NCI-H2107 treated with DMSO at 0.1 percent for 48 hours (cell line): Measurements from ENCODE around the gene ARPC1A.
"Not testable (repeated sequence)": the region's sequence is repeated elsewhere in the genome, so short reads cannot be mapped to it uniquely, and the experiment has no call there.

ENCODE experiments used
- DNase-seq: peaks from one replicate; lab custom pipeline; 2025; ENCODE audit not compliant: unreplicated experiment; lab: John Stamatoyannopoulos, UW

Gene ARPC1A

DNA sequence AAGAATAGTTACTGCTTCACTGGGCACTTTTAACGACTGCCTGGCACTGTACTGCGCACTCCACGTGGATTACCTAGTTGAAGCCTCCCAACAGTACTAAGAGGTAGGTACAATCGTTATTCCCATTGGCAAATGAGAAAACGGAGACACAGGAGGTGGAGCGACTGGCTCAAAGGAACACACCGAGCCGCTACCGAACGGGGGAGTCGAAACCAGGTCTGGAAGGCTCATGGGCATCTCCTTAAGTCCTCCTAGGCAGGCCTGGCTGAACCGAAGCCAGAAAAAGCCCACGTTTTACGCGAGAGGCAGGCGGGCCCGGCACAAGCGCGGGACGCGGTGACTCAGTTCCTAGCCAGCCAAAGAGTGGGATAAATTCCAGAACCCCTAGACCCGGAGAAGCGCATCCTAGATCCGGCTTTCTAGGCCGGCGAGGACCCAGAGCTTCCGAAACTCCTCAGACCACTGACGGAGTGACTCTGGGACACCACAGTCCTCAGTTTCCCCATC, 82.2 kb downstream of the ARPC1A start:
- peak; percentile 38 for DNase-seq

- DNase-seq, result peak; percentile 92
Observed at GRCh38 chr7:99408379-99409191, 82.9 kb downstream of the ARPC1A start, which contains the start of the genes BUD31 and PDAP1. BUD31 (plus strand) TSS chr7:99408969; CDS start chr7:99411093, 2,124 bp downstream. PDAP1 (minus strand) TSS chr7:99408597; CDS start chr7:99408548, 49 bp downstream.

GRCh38 chr7:99409192-99409572, 83.5 kb downstream of the ARPC1A start:
- no peak for DNase-seq

GRCh38 chr7:99409806-99410205, 84.1 kb downstream of the ARPC1A start:
- no peak for DNase-seq

- no peak for DNase-seq
Observed at GRCh38 chr7:99410635-99411034, 84.9 kb downstream of the ARPC1A start.

GRCh38 chr7:99415513-99416127, 89.9 kb downstream of the ARPC1A start:
- not testable (repeated sequence) for DNase-seq
